GM18517 (cell line): ENCODE results near the gene FBH1.
"Not testable (repeated sequence)": the region's sequence is repeated elsewhere in the genome, so short reads cannot be mapped to it uniquely, and the experiment has no call there.

Experiments
- ATAC-seq: cut with Tn5 transposase; IDR thresholded peaks from one replicate; pipeline ENCODE4 v1.9.1; 2021; ENCODE audit warnings: mild to moderate bottlenecking, moderate library complexity; ENCODE audit not compliant: unreplicated experiment

The FBH1 gene

GRCh38 chr10:5956146-5956936, 66.3 kb downstream of the FBH1 start:
- ATAC-seq, result no peak

- no peak for ATAC-seq
These were observed 68.0 kb downstream of the FBH1 start for GRCh38 chr10:5958077-5958476.

GRCh38 chr10:5958675-5959074, 68.6 kb downstream of the FBH1 start:
- ATAC-seq, result no peak

- ATAC-seq, result no peak
These were observed 69.1 kb downstream of the FBH1 start for GRCh38 chr10:5959142-5959541.

GRCh38 chr10:5959581-5960069, 69.6 kb downstream of the FBH1 start:
- no peak for ATAC-seq

- no peak for ATAC-seq
These were observed 70.3 kb downstream of the FBH1 start for GRCh38 chr10:5960070-5960972.

GRCh38 chr10:5960973-5961275, 70.9 kb downstream of the FBH1 start:
- not testable (repeated sequence) for ATAC-seq

GRCh38 chr10:5961405-5962100, 71.5 kb downstream of the FBH1 start:
- no peak for ATAC-seq

- ATAC-seq, result not testable (repeated sequence)
These were observed 72.4 kb downstream of the FBH1 start for GRCh38 chr10:5962358-5962940.

GRCh38 chr10:5963071-5963470, 73.0 kb downstream of the FBH1 start:
- ATAC-seq, result no peak

- ATAC-seq, result no peak
These were observed 73.5 kb downstream of the FBH1 start for GRCh38 chr10:5963591-5963990.

- no peak for ATAC-seq
These were observed 74.7 kb downstream of the FBH1 start for GRCh38 chr10:5964736-5965135.

- ATAC-seq, result no peak
These were observed 75.2 kb downstream of the FBH1 start for GRCh38 chr10:5965266-5965665.

- no peak for ATAC-seq
These were observed 78.1 kb downstream of the FBH1 start for GRCh38 chr10:5968037-5968680.

GRCh38 chr10:5968681-5969453, 78.8 kb downstream of the FBH1 start:
- ATAC-seq, result no peak

GRCh38 chr10:5970066-5970465, 80.0 kb downstream of the FBH1 start:
- no peak for ATAC-seq

GRCh38 chr10:5970527-5970926, 80.5 kb downstream of the FBH1 start:
- no peak for ATAC-seq

- no peak for ATAC-seq
These were observed 81.3 kb downstream of the FBH1 start for GRCh38 chr10:5971315-5971832.

GRCh38 chr10:5971886-5972285, 81.8 kb downstream of the FBH1 start:
- ATAC-seq, result no peak

- ATAC-seq, result no peak
These were observed 83.0 kb downstream of the FBH1 start for GRCh38 chr10:5973069-5973468.
